ENCODE results near the gene GPLD1. TPM values are rescaled to one million over a fixed set of nuclear protein-coding genes. Genes with fewer than 3 reads are reported as not detected.

GPLD1 gene
- total RNA-seq, 5 donors from 2014 or later (not counting 1 experiment from before 2014, with no cell fraction given): 0.50 to 1.5 (median 1.4) TPM

DNA sequence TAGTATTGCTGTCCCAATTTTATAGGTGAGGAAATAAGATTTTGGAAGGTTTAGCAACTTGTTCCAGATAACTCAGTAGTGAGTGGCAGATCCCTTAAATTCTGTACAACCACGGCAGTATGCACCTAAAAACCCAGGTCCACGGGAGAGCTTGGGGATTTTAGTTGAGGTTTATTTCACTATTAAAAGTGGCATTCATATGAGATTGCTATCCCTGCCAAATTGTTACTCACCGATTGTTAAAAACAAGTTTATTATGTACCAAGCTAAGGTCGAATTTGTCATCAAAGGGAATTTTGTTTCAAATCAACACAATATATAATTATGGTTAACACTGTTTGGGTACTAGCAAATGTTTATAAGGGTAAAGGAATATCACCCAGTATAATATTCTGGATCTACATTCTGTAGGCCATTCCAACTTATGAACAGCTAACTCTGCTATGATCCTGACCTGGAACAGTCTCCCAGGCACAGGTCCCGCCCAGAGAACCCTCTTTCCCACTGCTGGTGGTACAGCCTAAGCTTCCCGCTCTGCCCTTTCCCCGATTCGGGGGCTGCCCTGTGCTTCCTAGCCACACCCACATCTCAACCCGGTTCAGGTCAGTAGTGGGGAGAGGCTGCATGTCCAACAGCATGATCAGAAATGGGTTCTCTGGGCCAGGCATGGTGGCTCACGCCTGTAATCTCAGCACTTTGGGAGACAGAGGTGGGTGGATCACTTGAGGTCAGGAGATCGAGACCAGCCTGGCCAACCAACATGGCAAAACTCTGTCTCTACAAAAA is 24.9 kb downstream of the GPLD1 start:
- H3K9me3 ChIP-seq: no peaks in the 10 kb centered on the region
- no peaks in the 10 kb centered on the region for H3K4me1 ChIP-seq (ENCODE audit: control insufficient read depth in 1 of 2, extremely low read depth in 1 of 2, insufficient read depth in 2 of 2, low read length in 2 of 2)
- H3K36me3 Mint-ChIP-seq: no peaks in the 10 kb centered on the region
- no peaks in the 10 kb centered on the region for H3K9me3 Mint-ChIP-seq
- no peak overlapping the region for H3K27ac ChIP-seq (ENCODE audit: low read length)
- no peaks in the 10 kb centered on the region for H3K27me3 Mint-ChIP-seq
- ChIA-PET POLR2A (no interaction called here), CTCF (no interaction called here)
- H3K4me3 ChIP-seq (ENCODE audit: control insufficient read depth in 1 of 2, extremely low read depth in 1 of 2, low read length in 1 of 2): no peak overlapping the region
- no peaks in the 10 kb centered on the region for H3K4me1 Mint-ChIP-seq
- no peak for ATAC-seq (replicated peaks in 1 of 4)
- no peak overlapping the region for H3K4me3 Mint-ChIP-seq
- no peaks in the 10 kb centered on the region for H3K27me3 ChIP-seq (replicated peaks in 1 of 2; ENCODE audit: control insufficient read depth in 2 of 2, extremely low read depth in 1 of 2, insufficient read depth in 2 of 2, low read length in 1 of 2)
- no peak for DNase-seq
- no peak overlapping the region for H3K27ac Mint-ChIP-seq
- peaks cover 0 to 7% of the 10 kb centered on the region in 2 donors for H3K36me3 ChIP-seq (ENCODE audit: control insufficient read depth in 2 of 2, extremely low read depth in 1 of 2, insufficient read depth in 1 of 2, low read length in 1 of 2)
- WGBS (ENCODE audit: insufficient coverage): 80% methylated on average over 2 of the region's 11 CpGs

DNA sequence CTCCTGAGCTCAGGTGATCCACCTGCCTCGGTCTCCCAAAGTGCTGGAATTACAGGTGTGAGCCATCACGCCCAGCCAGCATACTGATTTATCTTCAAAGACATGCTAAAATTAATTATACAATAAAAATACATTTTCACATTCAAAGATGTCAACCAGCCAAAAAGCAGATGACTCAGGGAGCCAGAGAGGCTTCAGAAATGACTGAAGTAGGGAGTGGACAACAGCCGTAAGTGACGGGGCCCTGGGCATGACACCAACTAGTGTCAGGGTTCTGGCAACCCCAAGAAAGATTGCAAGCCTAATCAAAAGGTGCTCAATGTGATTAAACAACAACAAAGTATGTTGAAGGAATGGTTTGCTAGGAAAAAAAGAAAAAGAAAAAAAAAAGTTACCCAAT is 28.4 kb downstream of the GPLD1 start:
- Mint-ChIP-seq H3K27me3 (no peaks in the 10 kb centered on the region), H3K27ac (no peak overlapping the region), H3K4me3 (no peak overlapping the region), H3K9me3 (no peaks in the 10 kb centered on the region), H3K4me1 (no peaks in the 10 kb centered on the region), H3K36me3 (no peaks in the 10 kb centered on the region)
- WGBS (ENCODE audit: insufficient coverage): no CpG with 5 or more reads among the region's 4 CpGs
- H3K27ac ChIP-seq (ENCODE audit: low read length): no peak overlapping the region
- no peak for DNase-seq
- no peaks in the 10 kb centered on the region for H3K9me3 ChIP-seq
- H3K4me1 ChIP-seq (ENCODE audit: control insufficient read depth in 1 of 2, extremely low read depth in 1 of 2, insufficient read depth in 2 of 2, low read length in 2 of 2): no peaks in the 10 kb centered on the region
- no peaks in the 10 kb centered on the region for H3K27me3 ChIP-seq (replicated peaks in 1 of 2; ENCODE audit: control insufficient read depth in 2 of 2, extremely low read depth in 1 of 2, insufficient read depth in 2 of 2, low read length in 1 of 2)
- no peak for ATAC-seq (replicated peaks in 1 of 4)
- no peak overlapping the region for H3K4me3 ChIP-seq (ENCODE audit: control insufficient read depth in 1 of 2, extremely low read depth in 1 of 2, low read length in 1 of 2)
- H3K36me3 ChIP-seq (ENCODE audit: control insufficient read depth in 2 of 2, extremely low read depth in 1 of 2, insufficient read depth in 1 of 2, low read length in 1 of 2): no peaks in the 10 kb centered on the region
- ChIA-PET POLR2A (no interaction called here), CTCF (interaction anchor here in 1 of 2 donors (0.9 kb wide), 1 partner anchor 1029 kb away, joined by 7 read pairs; no protein-coding TSS in a partner anchor)

DNA sequence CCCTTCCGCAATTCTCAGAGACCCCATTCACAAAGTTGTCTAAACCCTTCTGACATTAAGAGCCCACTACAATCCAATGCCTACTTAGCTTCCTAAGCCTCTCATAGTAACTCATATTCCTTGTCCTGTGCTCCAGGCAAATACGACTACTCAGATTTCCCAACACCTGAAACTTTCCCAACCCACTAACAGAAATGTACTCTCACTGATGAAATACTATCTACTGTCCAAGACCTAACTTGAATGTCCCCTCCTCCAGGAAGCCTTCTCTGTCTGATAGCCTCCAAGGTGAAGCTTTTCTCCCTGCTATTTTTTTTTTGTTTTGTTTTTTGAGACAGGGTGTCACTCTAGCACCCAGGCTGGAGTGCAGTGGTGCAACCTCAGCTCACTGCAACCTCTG is 30.4 kb downstream of the GPLD1 start:
- DNase-seq: no peak
- no peak overlapping the region for H3K4me3 Mint-ChIP-seq
- H3K27me3 ChIP-seq (replicated peaks in 1 of 2; ENCODE audit: control insufficient read depth in 2 of 2, extremely low read depth in 1 of 2, insufficient read depth in 2 of 2, low read length in 1 of 2): no peaks in the 10 kb centered on the region
- H3K36me3 Mint-ChIP-seq: no peaks in the 10 kb centered on the region
- H3K4me3 ChIP-seq (ENCODE audit: control insufficient read depth in 1 of 2, extremely low read depth in 1 of 2, low read length in 1 of 2): no peak overlapping the region
- H3K4me1 Mint-ChIP-seq: no peaks in the 10 kb centered on the region
- WGBS (ENCODE audit: insufficient coverage): 95% methylated on average over 2 of the region's 2 CpGs
- H3K27ac Mint-ChIP-seq: no peak overlapping the region
- no peaks in the 10 kb centered on the region for H3K9me3 ChIP-seq
- ChIA-PET POLR2A (no interaction called here), CTCF (interaction anchor here (0.5 kb wide), 2 partner anchors 126 to 790 kb away, joined by 3 read pairs; no protein-coding TSS in a partner anchor)
- H3K36me3 ChIP-seq (ENCODE audit: control insufficient read depth in 2 of 2, extremely low read depth in 1 of 2, insufficient read depth in 1 of 2, low read length in 1 of 2): no peaks in the 10 kb centered on the region
- H3K9me3 Mint-ChIP-seq: no peaks in the 10 kb centered on the region
- H3K27ac ChIP-seq (ENCODE audit: low read length): no peak overlapping the region
- no peaks in the 10 kb centered on the region for H3K4me1 ChIP-seq (ENCODE audit: control insufficient read depth in 1 of 2, extremely low read depth in 1 of 2, insufficient read depth in 2 of 2, low read length in 2 of 2)
- ATAC-seq (replicated peaks in 1 of 4): no peak
- H3K27me3 Mint-ChIP-seq: no peaks in the 10 kb centered on the region

DNA sequence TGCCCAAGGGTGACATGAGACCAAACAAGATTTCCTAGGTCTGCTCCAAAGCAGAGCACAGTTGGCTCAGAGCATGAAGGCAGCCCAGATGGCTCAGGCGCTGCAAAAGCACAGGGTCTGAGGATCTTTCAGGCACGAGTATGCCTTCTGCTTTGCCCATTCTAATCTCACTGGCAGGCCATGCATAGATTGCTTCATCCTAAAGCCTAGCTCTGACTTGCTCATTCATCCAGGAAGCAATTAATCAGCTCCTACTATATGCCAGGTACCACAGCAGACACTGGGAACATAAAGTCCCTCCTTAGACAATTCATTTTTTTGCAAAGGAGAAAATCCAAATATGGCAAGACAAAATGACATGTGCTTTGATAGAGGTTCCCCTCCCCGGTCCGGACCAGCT is 31.2 kb downstream of the GPLD1 start:
- H3K27me3 Mint-ChIP-seq: no peaks in the 10 kb centered on the region
- DNase-seq (no peak), ATAC-seq (replicated peaks in 1 of 4) (no peak)
- Histone ChIP-seq H3K27me3 (replicated peaks in 1 of 2; ENCODE audit: control insufficient read depth in 2 of 2, extremely low read depth in 1 of 2, insufficient read depth in 2 of 2, low read length in 1 of 2) (no peaks in the 10 kb centered on the region), H3K27ac (ENCODE audit: low read length) (no peak overlapping the region), H3K9me3 (no peaks in the 10 kb centered on the region), H3K4me3 (ENCODE audit: control insufficient read depth in 1 of 2, extremely low read depth in 1 of 2, low read length in 1 of 2) (no peak overlapping the region), H3K36me3 (ENCODE audit: control insufficient read depth in 2 of 2, extremely low read depth in 1 of 2, insufficient read depth in 1 of 2, low read length in 1 of 2) (no peaks in the 10 kb centered on the region), H3K4me1 (ENCODE audit: control insufficient read depth in 1 of 2, extremely low read depth in 1 of 2, insufficient read depth in 2 of 2, low read length in 2 of 2) (no peaks in the 10 kb centered on the region)
- H3K9me3 Mint-ChIP-seq: no peaks in the 10 kb centered on the region
- 75% methylated on average over 3 of the region's 4 CpGs for WGBS (ENCODE audit: insufficient coverage)
- no peak overlapping the region for H3K4me3 Mint-ChIP-seq
- H3K36me3 Mint-ChIP-seq: no peaks in the 10 kb centered on the region
- H3K27ac Mint-ChIP-seq: no peak overlapping the region
- ChIA-PET CTCF (interaction anchor here in 1 of 2 donors (0.5 kb wide), 1 partner anchor 791 kb away, joined by 3 read pairs; no protein-coding TSS in a partner anchor), POLR2A (no interaction called here)
- H3K4me1 Mint-ChIP-seq: no peaks in the 10 kb centered on the region

DNA sequence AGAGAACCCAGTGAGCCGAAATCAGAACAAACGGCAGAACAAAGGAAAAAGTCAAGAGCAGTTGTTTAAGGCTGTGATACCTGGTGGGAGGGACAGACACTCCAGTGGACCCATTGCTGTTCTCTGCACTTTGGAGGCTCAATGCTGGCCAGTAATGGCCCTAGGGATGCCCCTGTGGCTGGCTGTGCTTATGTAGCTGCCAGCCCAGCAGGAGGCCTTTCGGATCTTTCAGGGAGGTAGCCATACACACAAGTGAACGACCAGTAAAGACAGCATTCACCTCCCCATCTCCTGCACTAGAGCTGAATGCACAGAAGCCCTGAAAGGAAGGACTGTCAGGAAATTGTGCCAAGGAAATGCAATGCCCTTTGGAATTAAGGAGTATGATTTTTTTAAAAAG is 34.3 kb downstream of the GPLD1 start:
- Histone ChIP-seq H3K9me3 (no peaks in the 10 kb centered on the region), H3K4me1 (ENCODE audit: control insufficient read depth in 1 of 2, extremely low read depth in 1 of 2, insufficient read depth in 2 of 2, low read length in 2 of 2) (no peaks in the 10 kb centered on the region), H3K36me3 (ENCODE audit: control insufficient read depth in 2 of 2, extremely low read depth in 1 of 2, insufficient read depth in 1 of 2, low read length in 1 of 2) (no peaks in the 10 kb centered on the region), H3K27me3 (replicated peaks in 1 of 2; ENCODE audit: control insufficient read depth in 2 of 2, extremely low read depth in 1 of 2, insufficient read depth in 2 of 2, low read length in 1 of 2) (no peaks in the 10 kb centered on the region), H3K27ac (ENCODE audit: low read length) (no peak overlapping the region), H3K4me3 (ENCODE audit: control insufficient read depth in 1 of 2, extremely low read depth in 1 of 2, low read length in 1 of 2) (no peak overlapping the region)
- Mint-ChIP-seq H3K9me3 (no peaks in the 10 kb centered on the region), H3K4me1 (no peaks in the 10 kb centered on the region), H3K27ac (no peak overlapping the region), H3K36me3 (no peaks in the 10 kb centered on the region), H3K27me3 (no peaks in the 10 kb centered on the region), H3K4me3 (no peak overlapping the region)
- ATAC-seq (replicated peaks in 1 of 4) (no peak), DNase-seq (no peak)
- ChIA-PET POLR2A (no interaction called here), CTCF (no interaction called here)
- 95% methylated on average over 2 of the region's 4 CpGs for WGBS (ENCODE audit: insufficient coverage)

DNA sequence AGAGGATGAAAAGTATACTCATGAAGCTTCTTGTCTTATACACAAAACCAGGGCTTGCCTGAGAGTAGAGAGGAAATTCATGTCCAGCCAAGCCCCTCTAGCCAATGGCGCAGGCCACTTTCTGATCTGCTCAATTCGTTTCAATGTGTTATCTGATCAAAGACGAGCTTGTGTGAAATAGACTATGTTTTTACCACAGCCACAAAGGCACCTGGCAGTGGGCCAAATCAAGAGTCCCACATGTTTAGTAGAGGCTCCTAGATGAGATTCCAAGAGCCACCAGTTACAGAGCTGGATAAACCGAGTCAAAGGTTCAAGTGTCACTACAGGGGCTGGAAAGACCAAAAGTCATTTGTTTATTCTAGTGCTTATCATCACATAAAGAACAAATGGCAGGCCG is 34.9 kb downstream of the GPLD1 start:
- Mint-ChIP-seq H3K36me3 (no peaks in the 10 kb centered on the region), H3K4me1 (no peaks in the 10 kb centered on the region), H3K27ac (no peak overlapping the region), H3K27me3 (no peaks in the 10 kb centered on the region), H3K9me3 (no peaks in the 10 kb centered on the region), H3K4me3 (no peak overlapping the region)
- Histone ChIP-seq H3K36me3 (ENCODE audit: control insufficient read depth in 2 of 2, extremely low read depth in 1 of 2, insufficient read depth in 1 of 2, low read length in 1 of 2) (no peaks in the 10 kb centered on the region), H3K9me3 (no peaks in the 10 kb centered on the region), H3K27ac (ENCODE audit: low read length) (no peak overlapping the region), H3K27me3 (replicated peaks in 1 of 2; ENCODE audit: control insufficient read depth in 2 of 2, extremely low read depth in 1 of 2, insufficient read depth in 2 of 2, low read length in 1 of 2) (no peaks in the 10 kb centered on the region), H3K4me1 (ENCODE audit: control insufficient read depth in 1 of 2, extremely low read depth in 1 of 2, insufficient read depth in 2 of 2, low read length in 2 of 2) (no peaks in the 10 kb centered on the region), H3K4me3 (ENCODE audit: control insufficient read depth in 1 of 2, extremely low read depth in 1 of 2, low read length in 1 of 2) (no peak overlapping the region)
- 62% methylated on average over 5 of the region's 5 CpGs for WGBS (ENCODE audit: insufficient coverage)
- ChIA-PET POLR2A (no interaction called here), CTCF (no interaction called here)
- ATAC-seq (replicated peaks in 1 of 4): no peak
- no peak for DNase-seq
